ENCODE results near the gene RNF115. TPM values are rescaled to one million over a fixed set of nuclear protein-coding genes. Genes with fewer than 3 reads are reported as not detected.
A peak's percentile ranks its signal among the peaks of the same experiment; 100 is the strongest.

The RNF115 gene
- total RNA-seq, 1 experiment from 2014 or later, result 17.5 TPM

DNA sequence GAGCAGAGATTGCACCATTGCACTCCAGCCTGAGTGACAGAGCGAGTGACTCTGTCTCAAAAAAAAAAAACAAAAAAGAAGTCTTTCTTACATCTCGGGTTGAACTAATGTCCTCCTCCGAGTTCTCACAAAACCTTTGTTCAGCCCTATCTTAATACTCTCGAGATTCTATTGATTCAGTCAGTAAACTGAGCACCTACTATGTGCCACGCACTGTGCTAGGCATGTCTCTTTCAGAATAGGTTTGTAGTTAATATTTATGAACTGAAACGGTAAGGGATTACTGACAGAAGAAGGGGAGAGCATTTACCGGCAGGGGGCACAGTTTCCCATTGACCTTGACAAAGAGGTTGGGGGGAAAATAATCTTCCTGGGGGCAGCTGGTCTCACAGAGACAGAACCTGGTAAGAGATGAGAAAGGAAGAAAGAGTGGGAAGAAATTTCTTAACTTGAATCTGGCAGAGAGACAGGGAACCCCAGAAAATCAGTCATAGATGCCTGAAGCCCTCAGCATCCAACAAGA, 31.6 kb upstream of the RNF115 start:
- Histone ChIP-seq H3K27me3 (replicated peaks; ENCODE audit: control insufficient read depth, insufficient read depth, low read length) (no peaks in the 10 kb centered on the region), H3K4me3 (ENCODE audit: low read depth, low read length) (no peak overlapping the region), H3K4me1 (peaks cover 3% of the 10 kb centered on the region; the same call in 1 of the 2 replicates), H3K9me3 (no peaks in the 10 kb centered on the region), H3K36me3 (ENCODE audit: control insufficient read depth, insufficient read depth, low read length) (peaks cover 3% of the 10 kb centered on the region)
- Mint-ChIP-seq H3K36me3 (ENCODE audit: insufficient read depth, unreplicated experiment) (peaks cover 31% of the 10 kb centered on the region), H3K27me3 (ENCODE audit: insufficient read depth, unreplicated experiment) (no peaks in the 10 kb centered on the region), H3K9me3 (ENCODE audit: unreplicated experiment) (no peaks in the 10 kb centered on the region), H3K27ac (ENCODE audit: unreplicated experiment) (no peak overlapping the region), H3K4me3 (ENCODE audit: unreplicated experiment) (no peak overlapping the region), H3K4me1 (ENCODE audit: low read depth, unreplicated experiment) (peaks cover 7% of the 10 kb centered on the region)
- no peak for DNase-seq
- TSS peak; percentile 3 for BruUV-seq (replicated peaks)
- ChIA-PET POLR2A (no interaction called here), CTCF (no interaction called here)
- intact Hi-C loops (cut with micrococcal nuclease; ENCODE audit: unreplicated experiment), result no loop called here
- TF ChIP-seq, protein P1, sequence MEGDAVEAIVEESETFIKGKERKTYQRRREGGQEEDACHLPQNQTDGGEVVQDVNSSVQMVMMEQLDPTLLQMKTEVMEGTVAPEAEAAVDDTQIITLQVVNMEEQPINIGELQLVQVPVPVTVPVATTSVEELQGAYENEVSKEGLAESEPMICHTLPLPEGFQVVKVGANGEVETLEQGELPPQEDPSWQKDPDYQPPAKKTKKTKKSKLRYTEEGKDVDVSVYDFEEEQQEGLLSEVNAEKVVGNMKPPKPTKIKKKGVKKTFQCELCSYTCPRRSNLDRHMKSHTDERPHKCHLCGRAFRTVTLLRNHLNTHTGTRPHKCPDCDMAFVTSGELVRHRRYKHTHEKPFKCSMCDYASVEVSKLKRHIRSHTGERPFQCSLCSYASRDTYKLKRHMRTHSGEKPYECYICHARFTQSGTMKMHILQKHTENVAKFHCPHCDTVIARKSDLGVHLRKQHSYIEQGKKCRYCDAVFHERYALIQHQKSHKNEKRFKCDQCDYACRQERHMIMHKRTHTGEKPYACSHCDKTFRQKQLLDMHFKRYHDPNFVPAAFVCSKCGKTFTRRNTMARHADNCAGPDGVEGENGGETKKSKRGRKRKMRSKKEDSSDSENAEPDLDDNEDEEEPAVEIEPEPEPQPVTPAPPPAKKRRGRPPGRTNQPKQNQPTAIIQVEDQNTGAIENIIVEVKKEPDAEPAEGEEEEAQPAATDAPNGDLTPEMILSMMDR (IDR thresholded peaks at IDR 0.05; ENCODE audit: insufficient read depth in 1 of 2, low read depth in 1 of 2, low read length in 1 of 2, severe bottlenecking in 1 of 2, unreplicated experiment in 1 of 2), result no peak

DNA sequence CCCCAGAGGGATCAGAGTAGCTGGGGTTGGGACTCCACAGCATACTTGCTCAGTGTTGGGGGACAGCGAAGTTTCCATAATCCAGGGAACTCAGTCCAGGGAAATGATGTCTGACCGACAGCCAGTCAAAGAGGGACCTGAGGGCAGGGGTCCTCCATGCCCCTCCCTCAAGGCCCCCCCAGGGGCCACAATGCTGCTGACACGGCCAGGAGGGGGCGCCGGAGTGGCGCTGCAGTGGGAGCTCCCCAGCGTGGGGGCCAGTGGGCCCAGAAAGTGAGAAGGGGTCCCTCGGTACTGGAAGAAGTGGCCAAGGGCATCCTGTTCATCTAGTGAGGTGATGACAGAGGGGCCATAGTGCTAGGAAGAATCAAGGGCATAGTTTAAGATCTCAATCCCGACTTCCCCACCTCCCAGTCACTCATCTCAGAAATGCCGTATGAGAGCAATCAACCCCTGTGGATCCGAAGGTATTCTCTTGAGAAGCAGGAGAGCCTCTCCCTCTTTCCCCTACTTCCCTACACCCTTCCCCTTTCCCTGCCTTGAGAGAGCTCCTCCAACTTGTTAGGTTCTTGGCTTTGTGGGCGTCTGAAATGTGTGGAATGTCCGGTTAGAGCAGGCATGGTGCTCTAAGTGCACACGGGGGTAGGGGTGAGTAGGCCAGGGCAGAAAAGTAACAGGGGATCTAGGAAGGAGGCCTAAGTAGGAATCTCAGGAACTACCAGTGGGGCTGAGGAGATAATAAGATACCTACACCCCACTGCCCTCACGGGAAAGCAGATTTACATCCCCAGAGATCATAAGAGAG, 25.7 kb upstream of the RNF115 start:
- Histone ChIP-seq H3K36me3 (ENCODE audit: control insufficient read depth, insufficient read depth, low read length) (peaks cover 2% of the 10 kb centered on the region), H3K27me3 (replicated peaks; ENCODE audit: control insufficient read depth, insufficient read depth, low read length) (no peaks in the 10 kb centered on the region), H3K9me3 (no peaks in the 10 kb centered on the region), H3K4me3 (ENCODE audit: low read depth, low read length) (no peak overlapping the region), H3K4me1 (peaks cover 7% of the 10 kb centered on the region)
- no peaks in the 10 kb centered on the region for H3K27me3 Mint-ChIP-seq (ENCODE audit: insufficient read depth, unreplicated experiment)
- H3K4me1 Mint-ChIP-seq (ENCODE audit: low read depth, unreplicated experiment), result no peaks in the 10 kb centered on the region
- no peak for DNase-seq
- TF ChIP-seq, protein P1 (IDR thresholded peaks at IDR 0.05; ENCODE audit: insufficient read depth in 1 of 2, low read depth in 1 of 2, low read length in 1 of 2, severe bottlenecking in 1 of 2, unreplicated experiment in 1 of 2), result peak; percentile 16 to 30
- BruUV-seq (replicated peaks), result no TSS peak
- H3K9me3 Mint-ChIP-seq (ENCODE audit: unreplicated experiment), result no peaks in the 10 kb centered on the region
- ChIA-PET CTCF (interaction anchor here (6.5 kb wide), 1 partner anchor 8 kb away, joined by 136 read pairs; the partner anchor contains the start of gene PIAS3), POLR2A (interaction anchor here (1.6 kb wide), 1 partner anchor 10 kb away, joined by 6 read pairs; no protein-coding TSS in a partner anchor)
- no peak overlapping the region for H3K4me3 Mint-ChIP-seq (ENCODE audit: unreplicated experiment)
- H3K36me3 Mint-ChIP-seq (ENCODE audit: insufficient read depth, unreplicated experiment), result peaks cover 29% of the 10 kb centered on the region
- no peak overlapping the region for H3K27ac Mint-ChIP-seq (ENCODE audit: unreplicated experiment)
- intact Hi-C loops (cut with micrococcal nuclease; ENCODE audit: unreplicated experiment), result no loop called here

DNA sequence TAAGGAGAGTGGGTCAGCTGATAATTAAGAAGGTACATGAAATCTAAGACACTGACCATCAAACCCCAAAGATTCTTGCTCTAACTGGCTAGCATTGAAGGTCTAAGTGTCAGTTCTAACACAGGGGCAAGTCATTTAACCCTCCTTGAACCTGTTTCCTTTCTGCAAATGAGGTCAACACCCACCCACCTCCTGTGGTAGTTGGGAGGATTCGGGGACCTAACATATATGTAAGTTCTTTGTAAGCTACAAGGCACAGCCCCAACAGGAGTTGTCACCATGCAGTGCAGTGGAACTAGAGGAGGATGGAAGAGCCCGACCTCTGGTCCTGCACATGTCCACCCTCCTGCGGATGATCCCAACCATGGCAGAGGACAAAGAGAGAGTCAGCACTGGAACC, 23.9 kb upstream of the RNF115 start:
- Histone ChIP-seq H3K4me1 (peaks cover 7% of the 10 kb centered on the region), H3K9me3 (no peaks in the 10 kb centered on the region), H3K36me3 (ENCODE audit: control insufficient read depth, insufficient read depth, low read length) (peaks cover 2% of the 10 kb centered on the region), H3K27me3 (replicated peaks; ENCODE audit: control insufficient read depth, insufficient read depth, low read length) (no peaks in the 10 kb centered on the region), H3K4me3 (ENCODE audit: low read depth, low read length) (no peak overlapping the region)
- intact Hi-C loops (cut with micrococcal nuclease; ENCODE audit: unreplicated experiment), result no loop called here
- Mint-ChIP-seq H3K27ac (ENCODE audit: unreplicated experiment) (no peak overlapping the region), H3K4me1 (ENCODE audit: low read depth, unreplicated experiment) (no peaks in the 10 kb centered on the region), H3K4me3 (ENCODE audit: unreplicated experiment) (no peak overlapping the region), H3K9me3 (ENCODE audit: unreplicated experiment) (no peaks in the 10 kb centered on the region), H3K36me3 (ENCODE audit: insufficient read depth, unreplicated experiment) (peaks cover 20% of the 10 kb centered on the region), H3K27me3 (ENCODE audit: insufficient read depth, unreplicated experiment) (no peaks in the 10 kb centered on the region)
- no peak for DNase-seq
- ChIA-PET CTCF (interaction anchor here (0.6 to 6.5 kb wide), 4 partner anchors 10 to 44 kb away, joined by 3 to 136 read pairs (median 4); partner anchors contain the start of gene PIAS3), POLR2A (interaction anchor here (4.0 kb wide), 1 partner anchor 11 kb away, joined by 30 read pairs; the partner anchor contains the start of gene PIAS3)
- BruUV-seq (replicated peaks), result no TSS peak
- TF ChIP-seq, protein P1 (IDR thresholded peaks at IDR 0.05; ENCODE audit: insufficient read depth in 1 of 2, low read depth in 1 of 2, low read length in 1 of 2, severe bottlenecking in 1 of 2, unreplicated experiment in 1 of 2), result no peak

All from Caco-2 (cell line).